Tibial artery (tissue), 4 donors: Measurements from ENCODE around the gene GIT1.
A peak's percentile ranks its signal among the peaks of the same experiment; 100 is the strongest.

ENCODE experiments used
- DNase-seq, 2 donors: peaks; one replicate each; pipeline ENCODE4 v3.0.0-alpha.2; 2019
- H3K27ac ChIP-seq, 2 donors: fragments of 200-600 bp; sonication (generic) in 1 of 2; 1 replicate in 1 of 2; 2 replicates in 1 of 2; pipeline ENCODE4 v1.5.1; 2018 to 2019; ENCODE audit warnings: mild to moderate bottlenecking in 1 of 2
- H3K27me3 ChIP-seq, 2 donors: fragments of 200-600 bp; sonication (generic) in 1 of 2; one replicate each; pipeline versions ENCODE4 v1.5.1 to v1.6.0; 2016 to 2019
- H3K36me3 ChIP-seq, 3 donors: fragments of 200-600 bp; sonication (generic) in 2 of 3; one replicate each; pipeline ENCODE4 v1.5.1; 2016 to 2019; ENCODE audit warnings: mild to moderate bottlenecking in 2 of 3
- H3K4me1 ChIP-seq, 4 donors: fragments of 200-600 bp; sonication (generic) in 2 of 4; 1 replicate in 3 of 4; 2 replicates in 1 of 4; pipeline ENCODE4 v1.5.1; 2016 to 2019
- H3K4me3 ChIP-seq, 2 donors: fragments of 200-600 bp; sonication (generic) in 1 of 2; 1 replicate in 1 of 2; 2 replicates in 1 of 2; pipeline ENCODE4 v1.5.1; 2018 to 2019; ENCODE audit warnings: mild to moderate bottlenecking in 2 of 2
- H3K9me3 ChIP-seq, 3 donors: fragments of 200-600 bp; sonication (generic) in 1 of 3; one replicate each; pipeline ENCODE4 v1.5.1; 2016 to 2019
- intact Hi-C: fragments of 100-400 bp; cut with DNase I; formaldehyde crosslinking; loops from one replicate; pipeline ENCODE4 v1.15.0; 2023; ENCODE audit warnings: low total_unique reads
- TF ChIP-seq, protein P1 (sequence below), 2 experiments: fragments of 200-600 bp in 1 of 2; fragments of 450-650 bp in 1 of 2; IDR thresholded peaks; one replicate each; pipeline ENCODE4 v1.5.1; 2017 to 2019; ENCODE audit warnings: antibody characterized with exemption in 2 of 2, mild to moderate bottlenecking in 1 of 2, moderate library complexity in 1 of 2

The GIT1 gene

DNA sequence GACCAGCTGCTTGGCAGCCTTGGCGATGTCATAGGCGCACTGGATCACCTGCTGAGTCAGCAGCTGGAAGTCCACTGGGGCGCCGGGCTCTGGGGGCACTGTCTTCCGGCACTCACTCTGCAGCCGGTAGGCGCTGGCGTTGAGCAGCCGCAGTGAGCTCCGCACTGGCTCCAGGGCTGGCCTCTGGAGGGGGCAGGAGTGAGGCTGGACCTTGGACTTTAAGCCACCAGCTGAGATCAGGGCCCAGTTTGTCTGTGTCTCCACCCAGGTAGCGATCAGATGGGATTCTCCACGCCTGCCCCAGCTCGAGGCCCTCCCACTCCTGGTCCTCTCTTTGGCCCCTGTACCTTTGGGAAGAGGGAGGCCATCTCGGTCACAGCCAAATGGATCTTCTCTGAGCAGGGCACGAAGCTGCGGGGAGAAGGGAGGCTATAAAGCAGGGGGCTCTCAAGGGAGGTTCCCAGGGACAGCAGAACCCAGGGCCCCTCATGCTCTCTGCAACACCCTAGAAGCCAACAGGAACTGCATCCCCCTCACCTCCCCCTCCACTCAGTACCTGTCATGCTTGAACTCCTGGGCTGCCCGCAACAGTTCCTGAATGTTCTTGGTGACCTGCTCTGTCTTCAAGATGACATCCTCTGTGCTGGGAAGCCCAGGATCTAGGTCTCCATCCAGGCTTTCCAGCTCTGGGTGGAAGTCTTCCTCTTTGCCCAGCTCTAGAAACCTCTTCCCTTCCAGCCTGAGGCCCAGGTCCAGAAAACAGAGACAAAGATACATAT, 14.5 kb downstream of the GIT1 start:
- intact Hi-C loops, result loop anchor here (5.0 kb wide), 2 partner anchors 37 to 207 kb away; no protein-coding TSS in a partner anchor
- Histone ChIP-seq H3K9me3 (no peaks in the 10 kb centered on the region), H3K27ac (no peak overlapping the region), H3K4me1 (peaks cover 0 to 47% (median 16%) of the 10 kb centered on the region in 4 donors), H3K27me3 (no peaks in the 10 kb centered on the region), H3K36me3 (peaks cover 22 to 73% (median 62%) of the 10 kb centered on the region in 3 donors), H3K4me3 (no peak overlapping the region)
- peak in 1 of 2 donors; percentile 65 for DNase-seq
- TF ChIP-seq, protein P1, sequence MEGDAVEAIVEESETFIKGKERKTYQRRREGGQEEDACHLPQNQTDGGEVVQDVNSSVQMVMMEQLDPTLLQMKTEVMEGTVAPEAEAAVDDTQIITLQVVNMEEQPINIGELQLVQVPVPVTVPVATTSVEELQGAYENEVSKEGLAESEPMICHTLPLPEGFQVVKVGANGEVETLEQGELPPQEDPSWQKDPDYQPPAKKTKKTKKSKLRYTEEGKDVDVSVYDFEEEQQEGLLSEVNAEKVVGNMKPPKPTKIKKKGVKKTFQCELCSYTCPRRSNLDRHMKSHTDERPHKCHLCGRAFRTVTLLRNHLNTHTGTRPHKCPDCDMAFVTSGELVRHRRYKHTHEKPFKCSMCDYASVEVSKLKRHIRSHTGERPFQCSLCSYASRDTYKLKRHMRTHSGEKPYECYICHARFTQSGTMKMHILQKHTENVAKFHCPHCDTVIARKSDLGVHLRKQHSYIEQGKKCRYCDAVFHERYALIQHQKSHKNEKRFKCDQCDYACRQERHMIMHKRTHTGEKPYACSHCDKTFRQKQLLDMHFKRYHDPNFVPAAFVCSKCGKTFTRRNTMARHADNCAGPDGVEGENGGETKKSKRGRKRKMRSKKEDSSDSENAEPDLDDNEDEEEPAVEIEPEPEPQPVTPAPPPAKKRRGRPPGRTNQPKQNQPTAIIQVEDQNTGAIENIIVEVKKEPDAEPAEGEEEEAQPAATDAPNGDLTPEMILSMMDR (IDR thresholded peaks at IDR 0.05), result no peak

DNA sequence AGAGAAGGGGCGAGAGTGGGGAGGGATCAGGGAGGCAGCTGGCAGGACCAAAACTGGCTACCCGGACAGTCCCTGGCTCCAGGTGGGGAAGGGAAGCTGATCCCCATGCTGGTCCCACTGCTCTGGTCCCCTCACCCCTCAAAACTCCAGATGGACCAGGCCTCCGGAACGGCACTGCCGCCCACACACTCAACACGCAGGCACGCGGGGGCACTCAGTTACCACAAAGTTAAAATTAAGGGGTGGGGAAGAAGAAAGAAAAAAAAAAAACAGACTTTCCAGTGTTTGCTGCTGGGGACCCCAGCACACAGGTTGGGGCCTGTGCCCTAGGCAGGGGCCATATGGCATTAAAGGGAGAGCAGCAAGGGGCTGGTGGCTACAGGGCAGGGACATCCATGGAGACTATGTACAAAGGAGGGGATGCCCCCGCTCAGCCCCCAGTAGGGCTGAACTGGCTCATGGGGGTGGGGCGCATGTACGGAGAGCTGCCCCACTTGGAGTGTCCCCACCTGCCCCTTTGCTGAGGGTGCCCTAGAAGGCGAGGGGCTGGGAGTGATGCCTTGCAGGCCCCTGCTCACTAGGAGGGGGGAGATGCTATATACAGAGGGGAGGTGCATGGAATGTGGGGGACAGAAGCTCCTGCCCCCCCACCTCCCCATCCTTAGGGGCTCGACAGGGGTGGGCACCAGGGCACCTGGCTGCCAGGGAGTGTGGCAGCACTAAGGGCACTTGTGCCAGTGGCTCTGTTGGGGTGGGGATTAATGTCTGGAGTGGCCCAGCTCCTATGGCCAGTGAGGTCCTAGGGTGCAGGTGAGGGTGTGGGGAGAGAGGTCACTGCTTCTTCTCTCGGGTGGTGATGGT, 15.3 kb downstream of the GIT1 start:
- intact Hi-C loops, result no loop called here
- Histone ChIP-seq H3K4me3 (no peak overlapping the region), H3K27me3 (no peaks in the 10 kb centered on the region), H3K9me3 (no peaks in the 10 kb centered on the region), H3K4me1 (peaks cover 0 to 54% (median 23%) of the 10 kb centered on the region in 4 donors), H3K27ac (no peak overlapping the region), H3K36me3 (peaks cover 22 to 65% (median 54%) of the 10 kb centered on the region in 3 donors)
- peak; percentile 18 to 67 for DNase-seq
- TF ChIP-seq, protein P1 (IDR thresholded peaks at IDR 0.05), result no peak

DNA sequence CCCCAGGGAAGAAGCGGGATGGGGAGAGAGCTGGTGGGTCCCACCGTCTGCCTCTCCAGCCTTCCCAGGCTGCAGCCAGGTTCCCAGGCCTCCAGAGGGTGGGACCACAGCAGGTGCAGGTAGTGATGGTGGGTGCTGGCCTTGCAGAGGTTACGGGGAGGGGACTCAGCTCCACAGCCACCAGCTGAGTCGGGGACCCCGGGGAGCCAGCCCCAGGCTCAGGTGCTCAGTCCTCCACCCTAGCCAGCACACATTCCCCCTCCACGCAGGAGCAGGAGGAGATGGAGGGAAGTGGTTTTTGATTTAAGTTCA, 15.9 kb downstream of the GIT1 start:
- Histone ChIP-seq H3K27ac (no peak overlapping the region), H3K27me3 (no peaks in the 10 kb centered on the region), H3K9me3 (no peaks in the 10 kb centered on the region), H3K4me1 (peaks cover 0 to 59% (median 24%) of the 10 kb centered on the region in 4 donors), H3K4me3 (no peak overlapping the region), H3K36me3 (peaks cover 22 to 59% (median 48%) of the 10 kb centered on the region in 3 donors)
- TF ChIP-seq, protein P1 (IDR thresholded peaks at IDR 0.05), result no peak
- DNase-seq, result peak in 1 of 2 donors; percentile 66
- intact Hi-C loops, result no loop called here

DNA sequence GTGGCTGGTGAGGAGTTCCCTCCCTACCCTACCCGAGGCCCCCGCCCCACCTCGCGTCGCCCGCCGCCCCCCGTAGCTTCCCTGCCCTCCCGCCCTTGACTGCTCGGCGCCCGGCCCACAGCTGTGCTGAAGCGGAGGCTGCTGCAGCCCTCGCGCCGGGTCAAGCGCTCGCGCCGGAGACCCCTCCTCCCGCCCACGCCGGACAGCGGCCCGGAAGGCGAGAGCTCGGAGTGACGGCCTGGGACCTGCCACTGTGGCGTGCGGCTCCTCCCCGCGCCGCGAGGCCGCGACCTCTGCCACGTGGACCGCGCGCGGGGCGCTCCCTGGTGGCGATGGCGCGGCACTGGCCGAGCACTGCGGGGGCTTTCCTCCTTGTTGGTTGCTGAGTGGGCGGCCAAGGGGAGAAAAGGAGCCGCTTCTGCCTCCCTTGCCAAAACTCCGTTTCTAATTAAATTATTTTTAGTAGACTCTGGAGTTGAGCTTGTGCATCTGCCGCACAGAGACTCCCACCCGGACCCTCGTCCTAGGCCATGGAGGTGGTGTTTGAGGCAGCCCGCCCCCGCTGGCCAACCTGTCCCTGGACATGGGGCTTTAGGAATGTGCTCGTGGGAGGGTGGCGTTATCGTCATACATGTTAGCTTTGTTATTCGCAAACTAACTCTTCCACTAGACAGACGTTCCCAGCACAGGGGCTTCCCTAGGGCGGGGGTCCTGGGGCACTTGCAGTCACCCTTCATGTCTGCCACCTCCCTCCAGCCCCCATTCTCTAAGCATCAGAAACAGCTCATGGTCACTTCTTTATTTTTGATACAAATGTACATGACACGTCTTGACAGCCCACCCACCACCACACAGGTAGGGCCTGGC, 16.5 kb downstream of the GIT1 start:
- Histone ChIP-seq H3K4me1 (peaks cover 0 to 55% (median 24%) of the 10 kb centered on the region in 4 donors), H3K36me3 (peaks cover 22 to 53% (median 42%) of the 10 kb centered on the region in 3 donors), H3K4me3 (peak overlapping the region; percentile 40 to 51), H3K27ac (peak overlapping the region; percentile 29 to 42), H3K27me3 (no peaks in the 10 kb centered on the region), H3K9me3 (no peaks in the 10 kb centered on the region)
- intact Hi-C loops, result no loop called here
- DNase-seq, result peak in 1 of 2 donors; percentile 77
- TF ChIP-seq, protein P1 (IDR thresholded peaks at IDR 0.05), result peak; percentile 70 to 73
